Upper lobe of left lung (tissue), 6 donors: ENCODE results near the gene C9orf50. TPM values are rescaled to one million over a fixed set of nuclear protein-coding genes. Genes with fewer than 3 reads are reported as not detected.

Experiments
- ATAC-seq, 2 donors: fragments of 200-7000 bp; cut with Tn5 transposase; one replicate each; pipeline ENCODE4 v1.9.1; 2022; ENCODE audit warnings: mild to moderate bottlenecking in 2 of 2, moderate library complexity in 2 of 2; ENCODE audit not compliant: low FRiP score in 2 of 2
- DNase-seq, 2 donors: peaks; one replicate each; pipeline ENCODE4 v3.0.0-alpha.2; 2019 to 2020
- H3K27ac ChIP-seq, 4 donors: fragments of 200-600 bp; sonication (generic); one replicate each; pipeline ENCODE4 v1.5.1; 2016 to 2019
- H3K27me3 ChIP-seq, 4 donors: fragments of 200-600 bp; sonication (generic); one replicate each; pipeline ENCODE4 v1.5.1; 2017 to 2019
- H3K36me3 ChIP-seq, 4 donors: fragments of 200-600 bp; sonication (generic); one replicate each; pipeline ENCODE4 v1.5.1; 2016 to 2019
- H3K4me1 ChIP-seq, 4 donors: fragments of 200-600 bp; sonication (generic); one replicate each; pipeline ENCODE4 v1.5.1; 2018 to 2019
- H3K4me3 ChIP-seq, 4 donors: fragments of 200-600 bp; sonication (generic); one replicate each; pipeline ENCODE4 v1.5.1; 2017 to 2019; ENCODE audit warnings: mild to moderate bottlenecking in 2 of 4, moderate library complexity in 1 of 4
- H3K9me3 ChIP-seq, 4 donors: fragments of 200-600 bp; sonication (generic); one replicate each; pipeline ENCODE4 v1.5.1; 2018 to 2019
- CTCF ChIP-seq, 6 experiments: fragments of 450-650 bp in 4 of 6; fragments of 200-600 bp in 2 of 6; sonication (generic) in 2 of 6; IDR thresholded peaks; one replicate each; pipeline ENCODE4 v1.5.1; 2016 to 2019; ENCODE audit warnings: antibody characterized with exemption in 6 of 6
- EP300 ChIP-seq, 4 donors: sonication (generic); formaldehyde crosslinking; IDR thresholded peaks; one replicate each; pipeline ENCODE4 v1.5.1; 2017; ENCODE audit warnings: antibody characterized with exemption in 4 of 4, control low read depth in 2 of 4
- POLR2A ChIP-seq, 4 donors: fragments of 450-650 bp; IDR thresholded peaks; one replicate each; pipeline ENCODE4 v1.5.1; 2016 to 2017; ENCODE audit warnings: antibody characterized with exemption in 4 of 4, mild to moderate bottlenecking in 2 of 4
- POLR2AphosphoS5 ChIP-seq, 2 donors: sonication (generic); formaldehyde crosslinking; IDR thresholded peaks; one replicate each; pipeline ENCODE4 v1.5.1; 2017; ENCODE audit warnings: antibody characterized with exemption in 2 of 2
- WGBS, 2 donors: methylation state at CpG; one replicate each; pipeline ENCODE4 v1.1.5; 2017 to 2018; 5-methylcytosine and 5-hydroxymethylcytosine counted together
- total RNA-seq, 6 donors: library from RNA; depleted of rRNA in 4 of 6; stranded (reverse); fragments of >200 nt in 4 of 6; gene quantifications; one replicate each; pipeline versions ENCODE4 v1.1.0 to v1.2.1, GENCODE V29; 2016 to 2021
- donor health status: DM: no; HTN: no; CAD: no; lungs with moderate emphysema.
- donor health status: DM: no; HTN: yes; CAD: no; lungs with severe emphysema.

The C9orf50 gene
- total RNA-seq, 6 donors from 2014 or later, result not detected

GRCh38 chr9:129628709-129629108 is 7.8 kb upstream of the C9orf50 start:
- H3K27ac ChIP-seq, result no peak overlapping the region
- 80 to 86% methylated on average over 6 of the region's 6 CpGs for WGBS, 2 donors
- H3K27me3 ChIP-seq, result no peaks in the 10 kb centered on the region
- H3K9me3 ChIP-seq, result no peaks in the 10 kb centered on the region
- DNase-seq (no peak), ATAC-seq (no peak)
- no peak overlapping the region for H3K4me3 ChIP-seq
- peaks cover 23 to 77% (median 36%) of the 10 kb centered on the region in 4 donors for H3K4me1 ChIP-seq
- TF ChIP-seq EP300 (IDR thresholded peaks at IDR 0.05), result no peak
- TF ChIP-seq CTCF (IDR thresholded peaks at IDR 0.05), result no peak
- H3K36me3 ChIP-seq, result peaks cover 0 to 20% (median 15%) of the 10 kb centered on the region in 4 donors

- H3K4me1 ChIP-seq, result peaks cover 23 to 77% (median 36%) of the 10 kb centered on the region in 4 donors
- WGBS, 2 donors, result 64% methylated on average over 10 to 11 of the region's 12 CpGs
- H3K9me3 ChIP-seq, result no peaks in the 10 kb centered on the region
- peak overlapping the region in 1 of 4 donors; percentile 93 for H3K27ac ChIP-seq
- no peaks in the 10 kb centered on the region for H3K27me3 ChIP-seq
- ATAC-seq, result no peak
- TF ChIP-seq POLR2A (IDR thresholded peaks at IDR 0.05), result no peak
- TF ChIP-seq CTCF (IDR thresholded peaks at IDR 0.05), result no peak
- peak overlapping the region in 2 of 4 donors; percentile 80 to 87 for H3K4me3 ChIP-seq
- peaks cover 0 to 10% (median 6%) of the 10 kb centered on the region in 4 donors for H3K36me3 ChIP-seq
- no peak for DNase-seq
These were observed 6.9 kb upstream of the C9orf50 start for GRCh38 chr9:129627556-129628440.

GRCh38 chr9:129626625-129627284 is 5.9 kb upstream of the C9orf50 start:
- Histone ChIP-seq H3K36me3 (peaks cover 0 to 2% (median 0%) of the 10 kb centered on the region in 4 donors), H3K4me3 (peak overlapping the region; percentile 80 to 89 (median 86)), H3K4me1 (peaks cover 23 to 70% (median 36%) of the 10 kb centered on the region in 4 donors), H3K9me3 (no peaks in the 10 kb centered on the region), H3K27me3 (no peaks in the 10 kb centered on the region), H3K27ac (peak overlapping the region; percentile 92 to 94 (median 94))
- peak; percentile 1 to 37 for ATAC-seq
- TF ChIP-seq CTCF (IDR thresholded peaks at IDR 0.05), result no peak
- no peak for TF ChIP-seq POLR2AphosphoS5 (IDR thresholded peaks at IDR 0.05)
- TF ChIP-seq EP300 (IDR thresholded peaks at IDR 0.05), result no peak
- no peak for TF ChIP-seq POLR2A (IDR thresholded peaks at IDR 0.05)
- no peak for DNase-seq
- 2 to 9% methylated on average over 11 to 19 of the region's 20 CpGs for whole genome bisulfite sequencing, 2 donors

- Histone ChIP-seq H3K4me1 (peaks cover 23 to 64% (median 36%) of the 10 kb centered on the region in 4 donors), H3K4me3 (peak within 1 kb of the TSS; percentile 80 to 89 (median 86)), H3K9me3 (no peaks in the 10 kb centered on the region), H3K27ac (peak within 1 kb of the TSS; percentile 92 to 94 (median 94)), H3K36me3 (no peaks in the 10 kb centered on the region), H3K27me3 (no peaks in the 10 kb centered on the region)
- ATAC-seq, result peak; percentile 93 to 97
- TF ChIP-seq CTCF (IDR thresholded peaks at IDR 0.05) (peak in 3 of 6 experiments; percentile 16 to 33 (median 16)), POLR2A (IDR thresholded peaks at IDR 0.05) (peak; percentile 82 to 98 (median 96)), EP300 (IDR thresholded peaks at IDR 0.05) (peak in 1 of 4 donors; percentile 78), POLR2AphosphoS5 (IDR thresholded peaks at IDR 0.05) (peak; percentile 98)
- 0% methylated on average over 14 to 32 of the region's 55 CpGs for WGBS, 2 donors
- DNase-seq, result peak; percentile 90 to 98
These were observed 5.3 kb upstream of the C9orf50 start, which contains the start of gene NTMT1 for GRCh38 chr9:129626079-129626624. TSS of gene NTMT1 (plus strand) at chr9:129626163. CDS start at chr9:129632704, 6,541 bp downstream.
